Measurements from ENCODE around the gene FBXL13.
"Not testable (repeated sequence)": the region's sequence is repeated elsewhere in the genome, so short reads cannot be mapped to it uniquely, and the experiment has no call there.

FBXL13 gene

DNA sequence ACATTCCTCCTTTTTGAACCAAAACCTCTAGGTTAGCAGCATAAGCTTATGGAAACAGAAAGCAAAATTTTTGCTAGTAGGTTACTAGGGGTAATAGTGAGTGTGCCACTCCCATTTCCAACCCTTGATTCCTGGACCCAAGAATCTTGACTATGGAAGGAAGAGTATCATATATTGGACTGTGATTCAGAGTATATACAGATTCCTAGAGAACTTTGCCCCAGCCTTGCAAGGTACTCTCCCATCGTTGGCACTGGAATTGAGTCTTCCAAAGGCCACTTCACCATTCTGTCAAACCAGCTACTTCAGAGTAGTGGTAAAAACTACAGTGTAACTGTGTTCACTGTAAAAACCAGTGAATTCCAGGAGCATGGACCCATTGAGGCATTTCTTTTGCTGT lies 92.4 kb downstream of the FBXL13 start:
- no peak for DNase-seq (ENCODE audit: low read depth)

DNA sequence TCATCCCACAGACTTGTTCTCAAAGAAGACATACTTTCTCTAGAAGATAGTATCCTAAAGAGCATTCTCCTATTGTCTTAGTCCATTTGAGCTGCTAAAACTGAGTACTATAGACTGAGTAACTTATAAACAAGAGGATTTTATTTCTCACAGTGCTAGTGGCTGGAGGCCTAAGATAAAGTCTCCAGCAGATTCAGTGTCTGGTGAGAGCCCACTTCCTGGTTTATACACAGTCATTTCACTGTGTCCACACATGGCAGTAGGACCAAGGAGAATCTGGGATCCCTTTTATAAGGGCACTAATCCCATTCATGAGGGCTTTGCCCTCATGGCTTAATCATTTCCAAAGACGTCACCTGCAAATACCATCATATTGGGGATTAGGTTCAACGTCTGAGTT lies 93.1 kb downstream of the FBXL13 start:
- no peak for DNase-seq (ENCODE audit: low read depth)

DNA sequence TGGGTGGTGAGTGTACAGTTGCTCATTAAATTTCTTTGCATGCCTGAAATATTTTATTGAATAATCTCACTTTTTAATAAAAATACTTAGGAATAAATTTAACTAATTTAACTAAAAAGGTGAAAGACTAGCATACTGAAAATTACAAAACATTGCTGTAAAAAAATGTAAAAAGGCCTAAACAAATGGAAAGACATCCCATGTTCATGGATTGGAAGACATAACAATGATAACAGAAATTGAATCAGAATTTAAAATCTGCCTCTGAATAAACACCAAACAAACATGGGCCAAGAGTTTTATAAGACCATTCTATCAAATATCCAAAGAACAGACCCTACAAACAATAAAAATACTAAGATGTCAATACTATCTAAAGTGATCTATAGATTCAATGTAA lies 94.9 kb downstream of the FBXL13 start:
- DNase-seq (ENCODE audit: low read depth): no peak

DNA sequence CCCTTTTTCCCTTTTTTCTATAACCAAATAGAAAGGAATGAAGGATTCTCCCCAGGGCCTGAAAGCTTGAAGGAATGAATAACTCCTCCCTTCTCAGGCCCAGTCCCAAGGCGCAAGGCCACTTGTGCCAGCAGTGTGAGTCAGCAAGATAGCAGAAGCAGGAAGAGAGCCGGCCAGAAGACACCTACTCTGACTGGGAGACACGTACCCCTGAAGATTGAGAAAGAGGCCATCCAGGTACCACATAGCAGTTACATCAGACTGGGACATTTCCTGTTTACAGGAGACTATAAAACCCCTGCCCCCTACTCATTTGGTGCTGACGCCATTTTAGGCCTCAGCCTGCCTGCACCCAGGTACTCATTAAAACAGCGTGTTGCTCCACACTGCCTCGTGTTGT lies 96.3 kb downstream of the FBXL13 start:
- DNase-seq (ENCODE audit: low read depth): no peak

DNA sequence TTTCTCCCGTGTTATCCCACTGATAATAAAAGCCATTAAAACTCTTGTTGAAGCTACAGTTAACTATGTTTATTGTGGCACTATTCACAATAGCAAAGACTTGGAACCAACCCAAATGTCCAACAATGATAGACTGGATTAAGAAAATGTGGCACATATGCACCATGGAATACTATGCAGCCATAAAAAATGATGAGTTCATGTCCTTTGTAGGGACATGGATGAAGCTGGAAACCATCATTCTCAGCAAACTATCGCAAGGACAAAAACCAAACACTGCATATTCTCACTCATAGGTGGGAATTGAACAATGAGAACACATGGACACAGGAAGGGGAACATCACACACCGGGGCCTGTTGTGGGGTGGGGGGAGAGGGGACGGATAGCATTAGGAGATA lies 97.0 kb downstream of the FBXL13 start:
- not testable (repeated sequence) for DNase-seq (ENCODE audit: low read depth)

DNA sequence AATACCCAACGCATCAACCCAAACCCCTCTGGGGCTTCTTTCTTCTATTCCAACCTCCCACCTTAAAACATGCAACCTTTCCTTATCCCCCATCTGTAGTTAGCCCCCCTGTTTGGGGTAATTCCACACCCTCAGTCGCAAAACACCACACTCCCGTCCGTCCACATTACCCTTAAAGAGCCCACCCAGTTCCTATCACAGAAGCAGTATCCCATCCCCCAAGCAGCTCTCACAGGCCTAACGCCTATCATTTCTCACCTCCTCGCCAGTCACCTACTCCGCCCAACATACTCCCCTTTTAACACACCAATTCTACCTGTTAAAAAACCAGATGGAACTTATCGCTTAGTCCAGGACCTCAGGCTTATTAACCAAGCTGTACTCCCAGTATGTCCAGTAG lies 98.1 kb downstream of the FBXL13 start:
- no peak for DNase-seq (ENCODE audit: low read depth)

DNA sequence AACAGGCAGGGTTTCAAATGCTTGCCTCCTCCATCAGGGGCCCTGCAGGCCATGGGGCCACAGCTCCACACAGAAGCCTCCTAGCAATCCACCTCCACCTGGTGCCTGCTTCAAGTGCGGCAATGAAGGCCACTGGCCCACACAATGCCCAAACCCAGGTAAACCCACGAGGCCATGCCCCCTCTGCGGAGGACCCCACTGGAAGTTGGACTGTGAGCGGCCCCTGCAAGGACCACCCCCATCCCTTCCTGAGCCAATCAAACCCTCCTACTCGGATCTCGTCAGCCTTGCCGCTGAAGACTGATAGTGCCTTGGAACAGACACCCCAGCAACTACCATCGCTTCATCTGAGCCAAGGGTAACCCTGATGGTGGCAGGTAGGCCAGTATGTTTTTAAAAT lies 98.7 kb downstream of the FBXL13 start:
- DNase-seq (ENCODE audit: low read depth): no peak

DNA sequence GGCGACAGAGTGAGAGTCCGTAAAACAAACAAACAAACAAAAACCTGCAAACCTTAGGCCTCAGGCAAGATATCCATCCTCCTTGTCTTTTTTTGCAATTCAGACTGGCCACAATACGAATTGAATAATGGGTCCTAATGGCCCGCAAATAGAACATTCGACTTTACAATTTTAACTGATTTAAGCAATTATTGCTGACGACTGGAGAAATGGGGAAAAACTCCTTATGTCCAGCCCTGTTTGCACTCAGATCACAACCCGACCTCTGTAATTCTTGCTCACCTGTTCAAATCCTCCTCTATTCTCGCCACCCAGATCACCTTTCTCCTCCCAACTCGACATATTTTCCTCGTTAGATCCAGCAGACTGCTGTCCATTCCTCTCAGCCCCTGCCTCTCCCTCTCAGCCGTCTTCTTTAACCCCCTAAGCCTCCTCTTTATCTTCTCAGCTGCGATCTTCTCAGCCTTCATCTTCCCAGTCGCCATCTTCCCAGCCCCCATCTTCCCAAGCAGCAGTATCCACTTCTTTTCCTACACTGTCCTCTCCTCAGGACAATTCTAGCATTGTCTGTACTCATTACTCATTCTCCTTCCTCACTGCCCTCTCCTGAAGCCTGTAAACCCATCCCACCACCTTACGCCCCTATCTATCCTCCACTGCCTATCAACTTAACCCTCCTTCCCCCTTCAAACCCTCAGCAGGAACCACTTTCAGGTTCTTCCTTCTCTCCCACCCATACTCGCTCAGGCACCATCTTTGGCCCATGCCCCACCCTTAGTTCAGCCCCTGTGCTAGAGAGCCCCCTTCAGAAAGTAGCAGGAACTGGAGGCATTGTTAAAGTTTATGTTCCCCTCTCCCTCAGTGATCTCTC lies 100.0 kb downstream of the FBXL13 start:
- DNase-seq (ENCODE audit: low read depth): no peak

DNA sequence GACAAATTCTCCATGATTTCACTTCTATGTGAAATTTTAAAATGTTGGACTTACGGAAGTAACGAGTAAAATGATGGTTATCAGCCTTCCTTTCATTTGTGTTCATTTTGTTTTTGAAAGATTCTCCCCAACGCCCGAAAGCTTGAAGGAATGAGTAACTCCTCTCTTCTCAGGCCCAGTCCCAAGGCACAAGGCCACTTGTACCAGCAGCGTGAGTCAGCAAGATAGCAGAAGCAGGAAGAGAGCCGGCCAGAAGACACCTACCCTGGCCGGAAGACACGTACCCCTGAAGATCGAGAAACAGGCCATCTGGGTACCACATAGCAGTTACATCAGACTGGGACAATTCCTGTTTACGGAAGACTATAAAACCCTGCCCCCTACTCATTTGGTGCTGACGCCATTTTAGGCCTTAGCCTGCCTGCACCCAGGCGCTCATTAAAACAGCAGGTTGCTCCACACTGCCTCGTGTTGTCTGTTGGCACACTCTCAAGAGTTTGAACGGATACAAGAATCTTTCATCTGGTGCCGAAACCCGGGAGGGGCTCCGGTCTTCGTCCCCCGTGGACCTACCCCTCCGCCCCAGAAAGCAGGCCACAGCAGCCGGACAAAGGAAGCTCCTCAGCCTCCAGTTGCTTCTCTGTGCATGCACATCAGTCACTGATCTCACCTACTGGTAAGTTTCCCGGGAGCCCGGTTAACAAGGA lies 101.3 kb downstream of the FBXL13 start:
- no peak for DNase-seq (ENCODE audit: low read depth)

DNA sequence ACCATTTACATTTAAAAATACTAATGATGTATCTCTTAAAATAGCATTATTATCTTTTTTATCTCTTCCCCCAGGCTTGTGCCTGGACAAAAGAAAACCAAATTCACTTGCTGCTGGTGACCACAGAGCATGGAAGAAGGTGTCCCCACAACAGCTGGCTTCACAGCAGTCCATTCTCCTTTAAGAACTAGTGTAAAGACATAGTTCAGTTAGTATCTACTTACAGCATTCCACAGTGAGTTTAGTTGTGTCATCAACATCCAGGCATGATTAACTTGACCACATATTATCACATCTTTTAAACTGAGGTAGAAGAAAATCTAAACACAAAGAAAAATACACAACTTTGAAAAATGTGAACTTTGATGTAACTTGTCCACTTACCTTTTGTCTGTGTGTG lies 106.8 kb downstream of the FBXL13 start:
- DNase-seq (ENCODE audit: low read depth): no peak

DNA sequence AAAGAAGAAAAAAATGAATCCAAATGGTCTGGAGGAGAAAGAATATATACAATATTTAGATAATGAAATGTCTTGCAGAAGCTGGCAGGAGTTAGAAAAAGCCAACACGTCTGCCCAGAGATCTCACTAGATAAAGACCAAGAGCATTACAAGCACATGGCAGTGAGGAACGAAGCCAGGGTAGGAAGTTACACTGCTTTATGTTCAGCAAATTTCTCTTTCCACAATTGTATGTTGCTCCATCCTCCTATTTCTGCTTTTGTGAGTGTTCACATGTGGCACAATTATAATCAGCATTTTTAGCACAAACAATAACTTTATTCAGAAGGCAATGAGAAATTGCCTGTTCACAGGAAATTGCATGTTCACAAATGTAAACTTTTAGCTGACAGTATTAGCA lies 108.1 kb downstream of the FBXL13 start:
- DNase-seq (ENCODE audit: low read depth): no peak

DNA sequence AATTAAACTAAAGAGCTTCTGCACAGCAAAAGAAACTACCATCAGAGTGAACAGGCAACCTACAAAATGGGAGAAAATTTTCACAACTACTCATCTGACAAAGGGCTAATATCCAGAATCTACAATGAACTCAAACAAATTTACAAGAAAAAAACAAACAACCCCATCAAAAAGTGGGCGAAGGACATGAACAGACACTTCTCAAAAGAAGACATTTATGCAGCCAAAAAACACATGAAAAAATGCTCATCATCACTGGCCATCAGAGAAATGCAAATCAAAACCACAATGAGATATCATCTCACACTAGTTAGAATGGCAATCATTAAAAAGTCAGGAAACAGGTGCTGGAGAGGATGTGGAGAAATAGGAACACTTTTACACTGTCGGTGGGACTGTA lies 112.6 kb downstream of the FBXL13 start:
- DNase-seq (ENCODE audit: low read depth): not testable (repeated sequence)

DNA sequence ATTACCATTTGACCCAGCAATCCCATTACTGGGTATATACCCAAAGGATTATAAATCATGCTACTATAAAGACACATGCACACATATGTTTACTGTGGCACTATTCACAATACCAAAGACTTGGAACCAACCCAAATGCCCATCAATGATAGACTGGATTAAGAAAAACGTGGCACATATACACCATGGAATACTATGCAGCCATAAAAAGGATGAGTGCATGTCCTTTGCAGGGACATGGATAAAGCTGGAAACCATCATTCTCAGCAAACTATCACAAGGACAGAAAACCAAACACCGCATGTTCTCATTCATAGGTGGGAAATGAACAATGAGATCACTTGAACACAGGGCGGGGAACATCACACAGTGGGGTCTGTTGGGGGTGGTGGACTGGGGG lies 116.6 kb downstream of the FBXL13 start:
- DNase-seq (ENCODE audit: low read depth): not testable (repeated sequence)

DNA sequence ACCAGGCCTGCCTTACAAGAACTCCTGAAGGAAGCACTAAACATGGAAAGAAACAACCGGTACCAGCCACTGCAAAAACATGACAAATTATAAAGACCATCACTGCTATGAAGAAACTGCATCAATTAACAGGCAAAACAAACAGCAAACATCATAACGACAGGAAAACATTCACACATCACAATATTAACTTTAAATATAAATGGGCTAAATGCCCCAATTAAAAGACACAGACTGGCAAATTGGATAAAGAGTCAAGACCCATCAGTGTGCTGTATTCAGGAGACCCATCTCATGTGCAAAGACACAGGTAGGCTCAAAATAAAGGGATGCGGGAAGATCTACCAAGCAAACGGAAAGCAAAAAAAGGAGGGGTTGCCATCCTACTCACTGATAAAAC lies 120.2 kb downstream of the FBXL13 start:
- not testable (repeated sequence) for DNase-seq (ENCODE audit: low read depth)

DNA sequence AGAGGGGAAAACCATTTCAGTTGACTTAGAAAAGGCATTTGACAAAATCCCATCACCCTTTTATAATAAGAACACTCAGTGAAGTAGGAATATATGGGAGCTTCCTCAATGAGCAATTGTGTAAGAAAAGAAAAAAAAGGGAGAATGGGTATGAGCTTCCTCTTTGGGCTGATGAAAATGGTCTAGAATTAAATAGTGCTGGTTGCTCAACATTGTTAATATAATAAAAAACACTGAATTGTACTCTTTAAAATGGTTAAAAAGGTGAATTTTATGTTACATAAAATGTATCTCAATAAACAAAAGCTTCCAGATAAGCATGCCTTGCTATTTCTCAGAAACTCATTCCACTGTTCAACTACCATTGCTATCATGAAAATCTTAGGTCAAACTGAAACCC lies 121.2 kb downstream of the FBXL13 start:
- DNase-seq (ENCODE audit: low read depth): no peak

DNA sequence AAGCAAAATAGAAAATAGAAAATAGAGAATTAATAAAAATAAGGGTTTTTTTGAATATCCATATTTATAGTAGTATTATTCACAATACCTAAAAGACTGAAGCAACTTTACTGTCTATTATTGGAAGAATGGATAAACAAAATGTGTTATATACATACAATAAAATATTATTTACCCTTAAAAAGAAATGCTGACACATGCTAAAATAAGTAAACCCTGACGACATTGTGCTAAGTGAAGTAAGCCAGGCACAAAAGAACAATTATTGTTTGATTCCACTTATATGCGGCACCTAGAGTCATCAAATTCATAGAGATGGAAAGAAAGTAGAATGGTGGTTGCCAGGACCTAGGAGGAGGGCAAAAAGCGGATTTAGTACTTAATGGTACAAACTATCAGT lies 122.8 kb downstream of the FBXL13 start:
- DNase-seq (ENCODE audit: low read depth): no peak

DNA sequence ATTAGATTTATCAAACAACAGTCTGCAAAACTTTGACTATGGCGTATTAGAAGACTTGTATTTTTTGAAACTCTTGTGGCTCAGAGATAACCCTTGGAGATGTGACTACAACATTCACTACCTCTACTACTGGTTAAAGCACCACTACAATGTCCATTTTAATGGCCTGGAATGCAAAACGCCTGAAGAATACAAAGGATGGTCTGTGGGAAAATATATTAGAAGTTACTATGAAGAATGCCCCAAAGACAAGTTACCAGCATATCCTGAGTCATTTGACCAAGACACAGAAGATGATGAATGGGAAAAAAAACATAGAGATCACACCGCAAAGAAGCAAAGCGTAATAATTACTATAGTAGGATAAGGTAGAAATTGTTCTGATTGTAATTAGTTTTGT lies 130.4 kb downstream of the FBXL13 start:
- no peak for DNase-seq (ENCODE audit: low read depth)

DNA sequence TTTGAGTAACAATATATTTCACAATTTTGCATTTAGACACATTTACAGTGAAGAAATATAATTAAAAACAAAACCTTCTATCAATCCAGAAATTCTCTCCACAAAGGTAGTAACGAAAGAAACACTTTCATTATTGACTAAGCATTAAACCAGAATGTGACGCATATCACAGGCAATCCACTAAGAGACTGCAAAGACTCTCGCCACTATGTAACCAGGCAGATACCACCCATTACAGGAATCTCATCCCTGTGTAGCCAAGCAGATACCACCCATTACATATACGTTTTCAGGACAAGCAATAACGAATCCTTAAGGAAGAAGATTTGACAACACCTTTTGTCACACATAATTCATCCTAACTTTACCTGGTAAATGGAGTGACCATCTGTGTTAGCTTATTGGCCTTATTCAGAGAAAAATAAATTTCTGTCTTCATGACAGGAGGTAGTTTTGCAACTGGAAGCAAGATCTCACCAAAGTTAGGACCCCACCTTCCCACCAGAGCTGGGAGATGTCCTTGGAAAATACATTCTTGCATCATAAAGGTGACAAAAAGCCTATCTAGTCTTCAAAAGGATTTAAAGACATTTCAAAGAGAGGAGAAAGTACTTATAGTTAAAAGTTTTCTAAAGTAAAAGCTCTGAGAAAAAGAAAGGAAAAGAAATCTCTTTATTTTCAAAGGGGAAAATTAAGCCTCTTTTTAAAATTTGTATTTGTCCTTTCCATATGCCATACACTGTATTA lies 131.0 kb downstream of the FBXL13 start:
- no peak for DNase-seq (ENCODE audit: low read depth)

DNA sequence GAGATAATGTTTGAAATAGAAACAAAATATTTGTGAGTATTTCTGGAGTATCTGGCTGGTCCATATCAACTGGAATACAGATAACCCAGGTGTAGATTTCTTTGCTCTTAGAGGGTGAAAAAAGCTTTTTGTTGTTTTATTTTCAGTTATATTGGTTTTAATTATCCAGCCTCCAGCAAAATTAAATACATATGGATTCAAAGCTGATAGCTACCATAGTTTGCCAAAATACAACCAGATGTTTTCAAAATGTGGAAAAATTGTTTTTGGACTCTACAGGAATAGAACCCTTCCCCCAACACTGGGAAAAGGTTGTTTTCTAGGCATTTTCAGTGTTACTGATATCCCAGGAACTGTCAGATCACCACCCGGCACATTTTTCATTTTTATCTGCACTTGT lies 131.7 kb downstream of the FBXL13 start:
- no peak for DNase-seq (ENCODE audit: low read depth)

DNA sequence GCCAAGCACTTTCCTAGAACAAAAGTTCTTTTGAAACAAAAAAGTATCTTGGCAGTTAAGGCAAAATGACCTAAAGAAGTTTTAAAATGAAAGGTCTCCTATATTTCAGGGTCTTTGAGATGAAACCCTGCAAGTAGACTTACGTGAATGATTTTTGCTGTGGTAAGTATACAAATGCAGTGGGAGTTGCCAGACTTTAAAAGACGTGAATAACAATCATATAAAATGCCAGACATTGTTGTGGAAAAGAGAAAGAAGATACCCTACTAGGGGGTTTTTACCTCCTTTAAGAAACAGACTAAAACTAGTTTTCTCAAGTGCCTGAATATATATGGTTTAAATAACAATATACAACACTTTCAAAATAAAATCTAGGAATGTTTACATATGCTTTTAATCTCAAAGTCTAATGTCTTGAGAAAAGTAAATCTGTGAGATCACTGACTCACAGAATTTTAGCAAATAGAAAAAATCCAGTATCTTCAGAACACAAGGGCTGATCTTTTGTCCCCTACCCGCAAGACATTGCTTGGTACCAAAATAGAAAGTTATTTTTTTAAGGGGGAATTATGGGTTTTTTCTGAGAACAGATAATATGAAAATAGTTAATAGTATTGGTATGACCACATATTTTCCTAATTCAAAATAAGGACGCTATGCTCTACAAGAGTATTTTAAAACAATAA lies 132.3 kb downstream of the FBXL13 start:
- no peak for DNase-seq (ENCODE audit: low read depth)

DNA sequence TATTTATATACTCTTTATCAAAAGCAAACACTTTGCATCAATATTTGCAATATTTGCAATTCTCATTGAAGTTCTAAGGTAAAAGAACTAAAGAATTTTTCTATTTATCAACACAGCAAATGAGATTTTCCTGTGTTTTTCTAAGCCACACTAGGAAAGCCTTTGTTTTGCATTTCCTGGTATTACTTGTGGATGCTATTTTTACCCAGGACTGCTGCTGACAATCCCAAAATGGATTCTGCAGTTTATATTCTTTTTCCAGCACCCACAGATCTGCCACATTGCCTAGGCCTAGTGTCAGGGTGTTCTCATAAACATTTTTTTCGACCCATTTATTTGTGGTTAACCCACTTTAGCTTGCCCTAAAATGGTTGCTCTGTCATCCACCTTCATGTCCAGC lies 135.9 kb downstream of the FBXL13 start:
- DNase-seq (ENCODE audit: low read depth): no peak

DNA sequence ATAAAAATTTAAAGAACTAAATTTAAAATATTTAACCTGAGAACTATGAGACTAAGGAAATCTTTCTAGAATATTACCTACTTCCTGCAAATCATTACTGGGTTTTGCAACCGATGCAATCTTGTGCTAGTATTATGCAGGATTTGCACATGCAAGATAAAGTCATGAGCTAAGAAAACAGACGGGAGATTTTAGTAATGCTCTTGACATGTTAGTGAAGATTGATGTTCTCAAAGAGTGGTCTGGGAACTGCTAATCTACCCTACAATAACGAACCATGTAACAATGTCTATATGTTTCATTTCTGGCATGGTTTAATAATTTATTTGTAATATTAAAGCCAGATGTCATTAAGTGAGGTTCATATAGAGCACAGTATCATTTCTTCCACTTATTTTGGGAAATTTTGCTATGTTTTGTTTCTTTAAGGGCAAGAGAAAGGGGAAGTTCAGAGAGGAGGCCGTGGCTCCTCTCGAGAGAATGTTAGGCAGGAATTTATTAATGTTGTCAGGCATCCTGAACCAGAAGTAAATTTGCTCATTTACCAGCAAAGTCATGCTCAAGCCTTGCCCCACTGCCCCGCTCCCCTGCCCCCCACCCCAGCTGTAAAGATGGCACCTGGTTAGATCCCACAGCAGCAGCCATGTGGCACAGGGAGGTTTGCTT lies 139.0 kb downstream of the FBXL13 start:
- DNase-seq (ENCODE audit: low read depth): no peak

Data from activated T-helper 1 cell treated with Interleukin-2 at 50 U/mL for 16 hours (primary cell).